ENCODE results near the gene TSPAN17.

The TSPAN17 gene

DNA sequence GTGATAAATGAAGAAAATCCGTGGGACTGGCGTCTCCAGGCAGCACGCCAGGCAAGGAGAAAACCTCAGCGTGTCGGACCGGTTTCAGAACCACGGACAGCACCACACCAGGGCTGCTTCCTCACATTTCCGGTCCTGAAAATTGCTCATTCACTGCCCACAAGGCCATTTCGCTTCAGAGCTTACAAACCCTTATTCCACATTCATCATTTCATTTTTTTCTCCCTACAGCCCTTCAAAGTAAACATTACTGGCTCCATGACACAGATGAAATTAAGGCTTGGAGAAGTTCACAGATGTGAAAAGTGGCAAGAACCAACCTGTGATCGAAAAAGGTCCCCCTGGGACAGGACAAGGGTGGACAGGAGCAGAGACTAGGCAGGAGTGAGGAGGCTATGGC is 35.8 kb upstream of the TSPAN17 start:
- TF ChIP-seq, protein P1, sequence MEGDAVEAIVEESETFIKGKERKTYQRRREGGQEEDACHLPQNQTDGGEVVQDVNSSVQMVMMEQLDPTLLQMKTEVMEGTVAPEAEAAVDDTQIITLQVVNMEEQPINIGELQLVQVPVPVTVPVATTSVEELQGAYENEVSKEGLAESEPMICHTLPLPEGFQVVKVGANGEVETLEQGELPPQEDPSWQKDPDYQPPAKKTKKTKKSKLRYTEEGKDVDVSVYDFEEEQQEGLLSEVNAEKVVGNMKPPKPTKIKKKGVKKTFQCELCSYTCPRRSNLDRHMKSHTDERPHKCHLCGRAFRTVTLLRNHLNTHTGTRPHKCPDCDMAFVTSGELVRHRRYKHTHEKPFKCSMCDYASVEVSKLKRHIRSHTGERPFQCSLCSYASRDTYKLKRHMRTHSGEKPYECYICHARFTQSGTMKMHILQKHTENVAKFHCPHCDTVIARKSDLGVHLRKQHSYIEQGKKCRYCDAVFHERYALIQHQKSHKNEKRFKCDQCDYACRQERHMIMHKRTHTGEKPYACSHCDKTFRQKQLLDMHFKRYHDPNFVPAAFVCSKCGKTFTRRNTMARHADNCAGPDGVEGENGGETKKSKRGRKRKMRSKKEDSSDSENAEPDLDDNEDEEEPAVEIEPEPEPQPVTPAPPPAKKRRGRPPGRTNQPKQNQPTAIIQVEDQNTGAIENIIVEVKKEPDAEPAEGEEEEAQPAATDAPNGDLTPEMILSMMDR (IDR thresholded peaks at IDR 0.05; ENCODE audit: insufficient read depth, low read length, poor library complexity, severe bottlenecking) = no peak
- Histone ChIP-seq H3K4me3 (replicated peaks; ENCODE audit: low read depth, low read length) (no peak overlapping the region), H3K36me3 (ENCODE audit: control insufficient read depth, insufficient read depth, low read length) (no peaks in the 10 kb centered on the region), H3K27me3 (replicated peaks; ENCODE audit: control insufficient read depth, insufficient read depth, low read length) (no peaks in the 10 kb centered on the region; the same call in 1 of the 2 replicates)
- no peak for DNase-seq (ENCODE audit: extremely low read depth, insufficient read length)

DNA sequence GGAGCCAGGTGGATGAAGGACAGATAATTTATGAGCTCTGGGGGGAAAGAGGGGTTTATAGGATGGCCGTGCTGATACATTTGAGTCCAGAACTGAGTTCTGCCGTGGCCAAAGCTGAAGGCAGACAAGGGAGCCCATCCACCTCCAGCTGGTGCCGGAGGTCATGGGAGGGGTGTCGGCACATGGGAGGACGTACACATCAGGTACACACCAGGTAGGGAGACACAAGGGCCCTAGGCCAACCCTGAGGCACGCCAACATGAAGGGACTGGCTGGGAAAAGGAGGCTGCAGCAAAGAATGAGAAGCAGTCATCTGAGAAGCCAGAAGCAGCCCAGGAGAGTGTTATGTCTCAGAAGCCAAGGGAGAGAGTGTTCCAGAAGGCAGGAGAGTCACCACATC is 35.3 kb upstream of the TSPAN17 start:
- Histone ChIP-seq H3K36me3 (ENCODE audit: control insufficient read depth, insufficient read depth, low read length) (no peaks in the 10 kb centered on the region), H3K27me3 (replicated peaks; ENCODE audit: control insufficient read depth, insufficient read depth, low read length) (no peaks in the 10 kb centered on the region; the same call in 1 of the 2 replicates), H3K4me3 (replicated peaks; ENCODE audit: low read depth, low read length) (no peak overlapping the region)
- DNase-seq (ENCODE audit: extremely low read depth, insufficient read length) = no peak
- TF ChIP-seq, protein P1 (IDR thresholded peaks at IDR 0.05; ENCODE audit: insufficient read depth, low read length, poor library complexity, severe bottlenecking) = no peak

DNA sequence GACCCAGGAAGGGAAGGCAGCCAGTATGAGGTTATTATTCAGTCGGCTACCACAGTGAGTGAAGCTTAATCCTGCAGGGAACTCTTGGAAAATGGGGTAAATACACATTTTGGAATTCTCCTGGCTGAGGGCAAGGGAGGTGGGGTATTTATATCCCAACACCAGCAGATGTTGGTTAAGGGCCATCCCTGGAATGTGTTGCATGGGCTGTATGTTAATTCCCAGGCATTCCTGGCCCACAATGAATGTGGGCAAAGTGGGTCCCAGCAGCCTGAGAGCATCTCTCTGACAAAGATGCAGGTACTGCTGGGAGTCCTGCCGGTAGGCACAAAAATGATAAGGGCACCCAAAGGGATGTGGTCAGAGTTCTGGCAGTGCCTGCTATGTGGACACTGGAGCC is 34.4 kb upstream of the TSPAN17 start:
- Histone ChIP-seq H3K27me3 (replicated peaks; ENCODE audit: control insufficient read depth, insufficient read depth, low read length) (no peaks in the 10 kb centered on the region; the same call in 1 of the 2 replicates), H3K36me3 (ENCODE audit: control insufficient read depth, insufficient read depth, low read length) (no peaks in the 10 kb centered on the region), H3K4me3 (replicated peaks; ENCODE audit: low read depth, low read length) (no peak overlapping the region)
- TF ChIP-seq, protein P1 (IDR thresholded peaks at IDR 0.05; ENCODE audit: insufficient read depth, low read length, poor library complexity, severe bottlenecking) = no peak
- DNase-seq (ENCODE audit: extremely low read depth, insufficient read length) = no peak

DNA sequence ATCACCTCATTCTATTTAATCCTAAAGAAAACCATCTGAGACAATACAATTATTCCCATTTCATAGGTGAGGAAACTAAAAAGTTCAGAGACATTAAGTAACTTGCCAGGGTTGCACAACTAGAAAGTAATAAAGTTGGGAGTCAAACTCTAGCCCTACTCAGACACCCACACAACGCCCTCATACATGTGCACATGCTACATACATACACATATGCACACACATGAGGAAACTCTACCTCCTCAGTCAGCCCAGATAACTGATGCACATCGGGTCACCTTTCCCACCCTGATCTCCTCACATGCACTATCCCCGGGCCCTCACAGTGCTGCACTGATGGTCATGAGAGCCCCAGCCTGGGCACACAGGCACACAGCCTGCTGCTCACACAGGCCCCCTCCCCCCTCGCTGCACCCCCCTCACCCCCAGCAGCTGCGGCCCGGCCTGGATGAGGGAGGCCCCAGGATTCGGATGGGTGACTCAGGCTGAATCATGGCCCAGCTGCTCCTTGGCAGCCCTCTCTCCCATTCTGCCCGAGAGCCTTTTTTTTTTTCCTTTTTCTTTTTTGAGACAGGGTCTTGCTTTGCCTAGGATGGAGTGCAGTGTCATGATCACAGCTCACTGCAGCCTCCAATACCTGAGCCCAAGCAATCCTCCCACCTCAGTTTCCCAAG is 32.3 kb upstream of the TSPAN17 start:
- Histone ChIP-seq H3K36me3 (ENCODE audit: control insufficient read depth, insufficient read depth, low read length) (no peaks in the 10 kb centered on the region), H3K4me3 (replicated peaks; ENCODE audit: low read depth, low read length) (no peak overlapping the region), H3K27me3 (replicated peaks; ENCODE audit: control insufficient read depth, insufficient read depth, low read length) (peaks cover 1% of the 10 kb centered on the region; the same call in 1 of the 2 replicates)
- TF ChIP-seq, protein P1 (IDR thresholded peaks at IDR 0.05; ENCODE audit: insufficient read depth, low read length, poor library complexity, severe bottlenecking) = no peak
- no peak for DNase-seq (ENCODE audit: extremely low read depth, insufficient read length)

DNA sequence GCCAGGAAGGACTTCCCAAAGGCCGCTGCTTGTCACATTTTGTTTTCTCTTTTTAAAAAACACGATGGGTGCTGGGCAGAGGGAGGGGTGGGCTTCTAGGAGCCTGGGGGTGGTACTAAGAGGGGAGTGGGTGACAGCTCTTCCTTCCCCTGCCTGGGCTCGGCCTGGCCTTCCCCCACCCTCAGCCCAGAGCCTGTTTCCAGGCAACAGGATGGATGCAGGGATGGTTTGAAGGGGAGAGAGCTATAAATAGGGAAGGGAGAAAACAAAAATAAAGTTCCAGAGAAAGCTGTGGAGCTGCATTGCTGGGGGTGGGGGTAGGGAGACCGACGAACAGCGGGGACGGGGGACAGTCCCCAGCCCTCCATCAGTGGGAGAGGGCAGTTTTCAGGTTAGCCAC is 30.8 kb upstream of the TSPAN17 start:
- H3K27me3 ChIP-seq (replicated peaks; ENCODE audit: control insufficient read depth, insufficient read depth, low read length) = peaks cover 1% of the 10 kb centered on the region; the same call in 1 of the 2 replicates
- DNase-seq (ENCODE audit: extremely low read depth, insufficient read length) = no peak
- TF ChIP-seq, protein P1 (IDR thresholded peaks at IDR 0.05; ENCODE audit: insufficient read depth, low read length, poor library complexity, severe bottlenecking) = no peak
- no peaks in the 10 kb centered on the region for H3K36me3 ChIP-seq (ENCODE audit: control insufficient read depth, insufficient read depth, low read length)
- no peak overlapping the region for H3K4me3 ChIP-seq (replicated peaks; ENCODE audit: low read depth, low read length)

Data from GM06990 (cell line).